Endothelial cell of umbilical vein (primary cell): ENCODE data around the gene ZBTB7B. TPM values are rescaled to one million over a fixed set of nuclear protein-coding genes. Genes with fewer than 3 reads are reported as not detected.

Experiments
- BruUV-seq: library from RNA; stranded (reverse); fragments of 400-500 nt; replicated peaks from 2 replicates; lab custom pipeline; 2021; lab: Mats Ljungman, UMichigan
- CTCF ChIA-PET: fragments of 300-600, 350-600 bp; sonication (Branson Sonifier 250); formaldehyde crosslinking; loops from one replicate; lab custom pipeline; 2021; ENCODE audit warnings: antibody characterized with exemption, inconsistent platforms; lab: Charles Lee
- POLR2A ChIA-PET: fragments of 300-600, 350-600 bp; sonication (Branson Sonifier 250); formaldehyde crosslinking; loops from one replicate; lab custom pipeline; 2021; ENCODE audit warnings: antibody characterized with exemption, inconsistent platforms; lab: Charles Lee
- DNase-seq: peaks from one replicate; pipeline ENCODE4 v3.0.0-alpha.2; 2011; ENCODE audit warnings: low read depth, low spot score
- FAIRE-seq: peaks from 2 replicates; lab custom pipeline; 2011; peaks lifted over from hg19 to GRCh38; lab: Jason Lieb, UNC
- H2AFZ ChIP-seq: 2 replicates; pipeline ENCODE4 v1.6.0; 2012; ENCODE audit warnings: low read depth, low read length, control low read depth, inconsistent platforms
- H3K27ac ChIP-seq: 2 replicates; pipeline ENCODE4 v1.5.1; 2011; ENCODE audit warnings: low read depth, mild to moderate bottlenecking, control low read depth, low read length, moderate library complexity; ENCODE audit not compliant: insufficient read depth
- H3K27me3 ChIP-seq, 2 experiments: 2 replicates each; pipeline versions ENCODE4 v1.6.0 to v1.6.1; 2011; ENCODE audit warnings: low read length in 2 of 2, mixed read lengths in 1 of 2; ENCODE audit not compliant: control insufficient read depth in 2 of 2, insufficient read depth in 2 of 2
- H3K36me3 ChIP-seq, 2 experiments: 2 replicates in 1 of 2; 3 replicates in 1 of 2; pipeline ENCODE4 v1.5.1; 2011; ENCODE audit warnings: low read length in 2 of 2, mild to moderate bottlenecking in 1 of 2, moderate library complexity in 1 of 2; ENCODE audit not compliant: control insufficient read depth in 2 of 2, insufficient read depth in 2 of 2; ENCODE audit errors: extremely low read depth in 1 of 2
- H3K4me1 ChIP-seq: 3 replicates; pipeline ENCODE4 v1.5.1; 2011; ENCODE audit warnings: mild to moderate bottlenecking, low read length; ENCODE audit not compliant: control insufficient read depth, insufficient read depth; ENCODE audit errors: extremely low read depth
- H3K4me2 ChIP-seq: 2 replicates; pipeline ENCODE4 v1.6.1; 2011; ENCODE audit warnings: low read length, control low read depth, mixed read lengths; ENCODE audit not compliant: insufficient read depth
- H3K4me3 ChIP-seq, 3 experiments: fragments of 200-600 bp in 1 of 3; sonication (generic), shearing (Covaris generic) in 1 of 3; replicated peaks in 1 of 3; 2 replicates each; pipeline ENCODE4 v1.5.1; 2011 to 2016; ENCODE audit warnings: control low read depth in 3 of 3, low read length in 3 of 3, mild to moderate bottlenecking in 2 of 3, inconsistent platforms in 1 of 3, low read depth in 1 of 3, moderate library complexity in 1 of 3; ENCODE audit not compliant: insufficient read depth in 1 of 3
- H3K79me2 ChIP-seq: 2 replicates; pipeline ENCODE4 v1.6.0; 2012; ENCODE audit warnings: low read length, inconsistent platforms; ENCODE audit not compliant: control insufficient read depth, insufficient read depth
- H3K9ac ChIP-seq: replicated peaks from 2 replicates; pipeline ENCODE3; 2011; ENCODE audit warnings: low read length, control low read depth; ENCODE audit not compliant: insufficient read depth; ENCODE audit errors: extremely low read depth
- H3K9me1 ChIP-seq: replicated peaks from 3 replicates; pipeline ENCODE4 v1.6.0; 2011; ENCODE audit warnings: mild to moderate bottlenecking, low read length; ENCODE audit not compliant: control insufficient read depth, insufficient read depth; ENCODE audit errors: extremely low read depth
- H3K9me3 ChIP-seq: replicated peaks from 2 replicates; pipeline ENCODE4 v1.5.1; 2012; ENCODE audit warnings: low read length, inconsistent platforms; ENCODE audit not compliant: control insufficient read depth, insufficient read depth
- H4K20me1 ChIP-seq: replicated peaks from 2 replicates; pipeline ENCODE3; 2011; ENCODE audit warnings: mild to moderate bottlenecking, low read length; ENCODE audit not compliant: control insufficient read depth, insufficient read depth; ENCODE audit errors: extremely low read depth
- CTCF ChIP-seq, 2 donors: IDR thresholded peaks; 1 replicate in 1 of 2; 2 replicates in 1 of 2; pipeline ENCODE4 v1.5.1; 2011; ENCODE audit warnings: low read length in 2 of 2, mild to moderate bottlenecking in 2 of 2, moderate library complexity in 2 of 2, control low read depth in 1 of 2, inconsistent platforms in 1 of 2, low read depth in 1 of 2; ENCODE audit not compliant: insufficient read depth in 1 of 2; ENCODE audit errors: extremely low read depth in 1 of 2
- EZH2 ChIP-seq: IDR thresholded peaks from 2 replicates; pipeline ENCODE4 v1.6.1; 2012; ENCODE audit warnings: borderline replicate concordance, low read depth, mild to moderate bottlenecking, moderate library complexity, low read length, inconsistent platforms; ENCODE audit not compliant: severe bottlenecking
- FOS ChIP-seq: IDR thresholded peaks from 2 replicates; pipeline ENCODE4 v1.6.1; 2011; ENCODE audit warnings: mild to moderate bottlenecking, low read length, moderate library complexity, borderline replicate concordance; ENCODE audit not compliant: insufficient read depth
- GATA2 ChIP-seq: IDR thresholded peaks from 2 replicates; pipeline ENCODE4 v1.7.0; 2011; ENCODE audit warnings: low read depth, mild to moderate bottlenecking, moderate library complexity, mixed read lengths, low read length; ENCODE audit not compliant: insufficient read length, insufficient read depth
- JUN ChIP-seq: IDR thresholded peaks from 2 replicates; pipeline ENCODE4 v1.6.1; 2011; ENCODE audit warnings: borderline replicate concordance, low read depth; ENCODE audit not compliant: insufficient read length, insufficient read depth
- MYC ChIP-seq: IDR thresholded peaks from one replicate; pipeline ENCODE4 v1.6.1; 2011; ENCODE audit warnings: mild to moderate bottlenecking, low read depth, low read length
- POLR2A ChIP-seq: IDR thresholded peaks from 2 replicates; pipeline ENCODE4 v1.6.1; 2012; ENCODE audit warnings: low read depth, mild to moderate bottlenecking, control low read depth, low read length
- POLR2AphosphoS5 ChIP-seq: IDR thresholded peaks from 2 replicates; pipeline ENCODE4 v1.6.1; 2012; ENCODE audit warnings: low read depth, mild to moderate bottlenecking, control low read depth, low read length, moderate library complexity; ENCODE audit not compliant: insufficient read depth
- dilution Hi-C: fragments of 300-500 bp; cut with MboI; formaldehyde crosslinking; loops from one replicate; pipeline ENCODE4 v1.15.0; 2019; ENCODE audit warnings: low sequenced_read_pairs; ENCODE audit not compliant: extremely low pct_ligation_motif_present
- intact Hi-C: fragments of 100-400 bp; cut with micrococcal nuclease; formaldehyde crosslinking; loops from one replicate; pipeline ENCODE4 v1.10.0; 2022
- polyA plus RNA-seq, 4 experiments: library from polyadenylated mRNA; depleted of rRNA in 3 of 4; stranded (reverse) in 3 of 4; unstranded in 1 of 4; fragments of >200 nt; gene quantifications; 2 replicates each; pipeline versions ENCODE4 v1.2.1 to v1.2.3, GENCODE V29; 2011 to 2012; ENCODE audit warnings: missing spikeins in 1 of 4
- total RNA-seq: library from RNA; stranded (reverse); gene quantifications from 2 replicates; pipeline ENCODE4 v1.2.3, GENCODE V29; 2021
- TF ChIP-seq, protein P1 (sequence below): IDR thresholded peaks from 2 replicates; pipeline ENCODE4 v1.6.1; 2011; ENCODE audit not compliant: insufficient read depth, insufficient read length

Gene ZBTB7B
- total and polyA plus RNA-seq, 2 donors (not counting 3 experiments of a cell fraction or from before 2014, with no cell fraction given): 20.0 to 26.2 TPM

- H3K4me3 ChIP-seq: no peak overlapping the region
- no peak overlapping the region for H2AFZ ChIP-seq
- H3K4me2 ChIP-seq: no peak overlapping the region
- H3K4me1 ChIP-seq: peaks cover 33% of the 10 kb centered on the region
- DNase-seq (no peak), FAIRE-seq (no peak)
- POLR2A ChIA-PET: interaction anchor here (2.6 kb wide), 1 partner anchor 14 kb away, joined by 24 read pairs; no protein-coding TSS in a partner anchor
- no peaks in the 10 kb centered on the region for H4K20me1 ChIP-seq
- no peaks in the 10 kb centered on the region for H3K27me3 ChIP-seq
- no peaks in the 10 kb centered on the region for H3K9me1 ChIP-seq
- dilution Hi-C loops (no loop called here), intact Hi-C loops (no loop called here)
- TF ChIP-seq POLR2A (no peak), POLR2AphosphoS5 (no peak), FOS (no peak), MYC (no peak), EZH2 (no peak), GATA2 (no peak), CTCF (IDR thresholded peaks at IDR 0.05; ENCODE audit: extremely low read depth in 1 of 2, insufficient read depth in 1 of 2, low read depth in 1 of 2, low read length in 2 of 2) (no peak), JUN (no peak)
- TF ChIP-seq, protein P1, sequence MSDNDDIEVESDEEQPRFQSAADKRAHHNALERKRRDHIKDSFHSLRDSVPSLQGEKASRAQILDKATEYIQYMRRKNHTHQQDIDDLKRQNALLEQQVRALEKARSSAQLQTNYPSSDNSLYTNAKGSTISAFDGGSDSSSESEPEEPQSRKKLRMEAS: no peak
- H3K9ac ChIP-seq: no peak overlapping the region
- H3K27ac ChIP-seq: no peak overlapping the region
- CTCF ChIA-PET: no interaction called here
- H3K36me3 ChIP-seq: peaks cover 1 to 21% of the 10 kb centered on the region in 2 experiments
- no TSS peak for BruUV-seq
- peaks cover 9% of the 10 kb centered on the region for H3K79me2 ChIP-seq
- H3K9me3 ChIP-seq: no peaks in the 10 kb centered on the region
Observed at GRCh38 chr1:154959426-154959780, 43.2 kb upstream of the ZBTB7B start.
